COLO668 (cell line): Measurements from ENCODE around the gene PCNT.
"Not testable (repeated sequence)": the region's sequence is repeated elsewhere in the genome, so short reads cannot be mapped to it uniquely, and the experiment has no call there.

Experiments used
- DNase-seq: peaks from one replicate; lab custom pipeline; 2025; ENCODE audit not compliant: unreplicated experiment; lab: John Stamatoyannopoulos, UW

Gene PCNT

GRCh38 chr21:46357335-46357604 is 33.3 kb downstream of the PCNT start:
- DNase-seq, result no peak

GRCh38 chr21:46357684-46358425 is 33.9 kb downstream of the PCNT start:
- no peak for DNase-seq

DNA sequence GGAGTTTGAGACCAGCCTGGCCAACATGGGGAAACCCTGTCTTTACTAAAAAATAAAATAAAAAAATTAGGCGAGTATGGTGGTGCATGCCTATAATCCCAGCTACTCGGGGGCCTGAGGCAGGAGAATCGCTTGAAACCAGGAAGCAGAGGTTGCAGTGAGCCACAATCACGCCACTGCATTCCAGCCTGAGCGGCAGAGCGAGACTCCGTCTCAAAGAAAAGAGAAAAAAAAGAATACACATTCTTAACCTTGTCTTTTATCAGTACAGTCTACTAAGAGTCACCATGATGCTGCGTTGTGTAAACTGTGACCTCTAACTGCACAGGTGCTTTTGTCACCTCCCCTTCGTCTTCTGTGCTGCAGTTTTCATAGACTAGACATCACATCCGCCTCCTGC is 37.2 kb downstream of the PCNT start:
- no peak for DNase-seq

GRCh38 chr21:46361935-46362334 is 38.0 kb downstream of the PCNT start:
- DNase-seq, result no peak

DNA sequence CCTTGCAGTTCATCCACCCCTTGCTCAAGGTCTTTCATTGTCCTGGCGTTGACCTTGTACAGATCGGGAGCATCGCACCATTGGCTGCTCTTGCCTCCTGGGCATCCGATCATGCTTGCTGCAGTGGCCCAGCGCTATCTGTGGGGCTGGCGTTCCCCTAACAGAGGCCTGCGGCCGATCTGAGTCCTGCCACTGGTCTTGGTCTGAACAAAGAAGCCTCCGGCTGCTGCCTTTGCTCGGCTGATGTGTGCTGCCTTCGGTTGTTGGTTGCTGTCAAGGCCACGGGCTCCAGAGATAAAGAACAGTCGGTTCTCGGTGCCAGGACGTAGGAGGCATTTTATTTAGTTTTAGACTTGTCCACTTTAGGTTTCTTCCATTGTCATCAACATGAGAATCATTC is 39.0 kb downstream of the PCNT start:
- no peak for DNase-seq

- DNase-seq, result no peak
Measured at GRCh38 chr21:46363698-46364097, 39.7 kb downstream of the PCNT start.

GRCh38 chr21:46366091-46366490 is 42.1 kb downstream of the PCNT start:
- DNase-seq, result no peak

GRCh38 chr21:46366561-46366960 is 42.6 kb downstream of the PCNT start:
- no peak for DNase-seq

DNA sequence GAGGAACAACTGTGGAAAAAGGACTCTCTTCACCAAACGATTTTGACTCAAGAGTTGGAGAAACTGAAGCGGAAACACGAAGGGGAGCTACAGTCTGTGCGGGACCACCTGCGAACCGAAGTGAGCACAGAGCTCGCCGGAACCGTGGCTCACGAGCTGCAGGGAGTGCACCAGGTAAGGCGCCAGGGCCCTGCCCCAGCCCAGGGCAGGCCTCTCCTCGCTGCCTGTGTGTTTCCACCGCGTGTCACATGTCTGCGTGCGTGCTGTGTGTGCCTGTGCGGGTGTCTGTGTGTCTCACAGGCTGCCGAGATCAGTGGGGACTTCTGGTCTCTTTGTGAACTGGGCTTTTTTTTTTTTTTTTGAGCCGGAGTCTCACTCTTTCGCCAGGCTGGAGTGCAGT is 43.0 kb downstream of the PCNT start:
- DNase-seq, result no peak

DNA sequence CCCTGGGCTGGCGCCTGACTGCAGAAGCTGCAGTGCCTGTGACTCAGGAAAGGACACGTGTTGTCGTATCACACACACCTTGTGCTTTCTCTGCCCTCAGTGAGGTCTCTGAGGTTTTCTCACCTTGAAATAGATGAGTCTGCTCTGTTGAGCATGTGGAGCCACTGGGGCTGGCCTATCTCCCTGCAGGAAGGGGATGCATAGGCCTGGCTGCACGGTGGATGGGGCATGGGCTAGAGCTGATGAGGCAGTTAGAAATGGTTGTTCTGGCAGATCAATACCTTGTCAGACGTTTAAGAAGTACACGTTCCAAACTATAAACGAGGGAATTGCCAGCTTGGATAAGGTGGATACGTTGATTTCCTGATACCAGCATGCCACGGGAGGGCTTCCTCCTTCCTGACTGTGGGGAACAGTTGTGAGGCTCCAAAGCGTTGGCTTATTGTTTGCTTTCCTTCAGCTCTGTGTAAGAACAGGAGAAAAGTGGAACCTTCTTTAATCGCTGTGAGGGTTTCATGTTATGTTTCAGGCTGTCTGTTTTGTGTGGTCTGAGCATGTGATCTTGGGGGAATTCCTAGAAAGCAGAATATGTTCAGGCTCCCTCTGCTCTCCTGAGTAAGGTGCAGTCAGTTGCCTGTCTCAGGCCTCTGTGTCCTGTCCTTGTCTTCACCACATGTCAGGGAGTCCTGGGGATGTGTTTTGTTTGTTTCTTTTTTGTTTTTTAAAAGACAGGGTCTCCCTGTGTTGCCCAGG is 44.8 kb downstream of the PCNT start:
- no peak for DNase-seq

- DNase-seq, result no peak
Measured at GRCh38 chr21:46369520-46370235, 45.7 kb downstream of the PCNT start.

GRCh38 chr21:46371204-46372013 is 47.5 kb downstream of the PCNT start:
- DNase-seq, result no peak

DNA sequence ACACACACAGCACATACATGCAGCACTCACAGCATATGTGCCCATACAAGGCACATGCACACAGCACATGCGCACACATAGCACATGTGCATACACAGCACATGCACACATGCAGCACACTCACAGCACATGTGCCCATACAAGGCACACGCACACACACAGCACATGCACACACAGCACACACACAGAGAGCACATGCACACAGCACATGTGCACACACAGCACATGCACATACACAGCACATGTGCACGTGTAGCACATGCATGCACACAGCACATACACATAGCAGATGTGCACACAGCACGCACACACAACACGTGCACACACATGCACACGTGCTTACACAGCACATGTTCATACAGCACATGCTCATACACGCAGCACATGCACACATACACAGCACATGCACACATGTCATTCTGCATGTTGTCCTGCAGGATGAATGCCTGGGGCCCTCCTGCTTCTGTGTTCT is 48.1 kb downstream of the PCNT start:
- DNase-seq, result no peak

DNA sequence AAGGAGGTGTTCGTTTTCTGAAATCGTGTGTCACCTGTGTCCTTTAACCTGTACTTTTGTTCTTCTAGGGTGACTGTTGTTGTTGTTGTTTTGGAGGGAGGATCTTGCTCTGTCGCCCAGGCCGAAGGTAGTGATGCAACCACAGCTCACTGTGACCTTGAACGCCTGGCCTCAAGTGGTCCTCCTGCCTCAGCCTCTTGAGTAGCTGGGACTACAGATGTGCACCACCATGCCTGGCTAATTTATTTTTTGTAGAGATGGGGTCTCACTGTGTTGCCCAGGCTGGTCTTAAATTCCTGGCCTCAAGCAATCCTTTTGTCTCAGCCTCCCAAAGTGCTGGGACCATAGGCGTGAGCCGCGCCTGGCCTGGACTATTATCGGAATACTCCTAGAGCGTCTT is 49.0 kb downstream of the PCNT start:
- not testable (repeated sequence) for DNase-seq

DNA sequence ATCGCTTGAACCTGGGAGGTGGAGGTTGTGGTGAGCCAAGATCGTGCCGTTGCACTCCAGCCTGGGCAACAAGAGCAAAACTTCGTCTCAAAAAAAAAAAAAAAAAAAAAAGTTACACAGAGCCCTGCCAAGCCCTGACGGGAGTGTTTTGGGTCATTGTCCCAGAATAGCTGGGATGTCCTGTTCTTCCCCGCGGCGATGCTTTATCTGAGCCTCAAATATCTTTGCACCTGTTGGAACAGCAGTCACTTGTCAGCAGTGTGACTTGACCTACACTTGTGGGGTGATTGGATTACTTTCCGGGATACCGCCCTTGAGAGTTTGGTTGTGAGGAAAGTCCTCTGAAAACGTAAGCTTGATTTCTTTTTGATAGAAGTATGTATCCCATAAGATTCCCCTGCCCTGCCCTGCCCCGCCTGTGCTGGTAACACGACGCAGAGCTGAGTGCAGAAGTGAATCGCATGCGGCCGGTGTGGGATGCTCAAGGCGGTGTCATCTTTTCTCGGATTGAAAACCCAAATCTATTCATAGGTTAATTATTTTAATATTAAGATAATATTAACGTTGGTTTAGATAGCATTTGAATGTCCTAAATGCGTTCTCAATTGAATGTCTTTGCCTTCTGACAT is 50.9 kb downstream of the PCNT start:
- DNase-seq, result no peak

DNA sequence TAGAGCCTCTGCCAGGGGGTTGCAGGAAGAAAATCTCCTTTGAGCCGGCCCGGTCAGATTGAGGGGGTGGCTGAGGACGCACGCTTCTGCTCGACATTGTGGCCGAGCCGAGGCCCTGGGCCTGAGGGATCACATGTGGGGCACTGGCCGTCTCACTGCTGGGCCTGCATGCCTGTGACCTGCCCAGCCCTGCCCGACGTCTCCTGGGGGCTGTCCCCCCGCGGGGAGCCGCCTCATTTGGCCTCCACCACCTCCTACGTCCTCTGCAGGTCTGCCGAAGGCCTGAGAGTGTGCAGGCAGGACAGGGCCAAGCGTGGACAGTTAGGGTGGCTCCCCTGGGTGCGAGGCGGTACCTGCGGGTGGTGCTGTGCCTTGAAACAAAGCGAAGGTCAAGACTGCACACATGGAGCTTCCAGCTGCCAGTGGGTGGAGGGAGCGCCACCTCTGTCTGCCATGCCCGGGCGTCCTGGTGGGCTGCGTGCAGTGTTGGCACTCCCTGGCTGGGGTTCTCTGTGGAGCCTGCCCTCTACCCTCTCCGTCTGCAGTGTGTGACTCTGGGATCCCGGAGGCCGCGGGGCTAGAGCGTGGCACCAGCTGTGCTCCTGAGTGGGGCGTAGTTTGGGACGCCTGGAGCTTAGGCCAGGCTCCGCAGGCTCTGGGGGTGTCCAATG is 51.7 kb downstream of the PCNT start:
- DNase-seq, result no peak

DNA sequence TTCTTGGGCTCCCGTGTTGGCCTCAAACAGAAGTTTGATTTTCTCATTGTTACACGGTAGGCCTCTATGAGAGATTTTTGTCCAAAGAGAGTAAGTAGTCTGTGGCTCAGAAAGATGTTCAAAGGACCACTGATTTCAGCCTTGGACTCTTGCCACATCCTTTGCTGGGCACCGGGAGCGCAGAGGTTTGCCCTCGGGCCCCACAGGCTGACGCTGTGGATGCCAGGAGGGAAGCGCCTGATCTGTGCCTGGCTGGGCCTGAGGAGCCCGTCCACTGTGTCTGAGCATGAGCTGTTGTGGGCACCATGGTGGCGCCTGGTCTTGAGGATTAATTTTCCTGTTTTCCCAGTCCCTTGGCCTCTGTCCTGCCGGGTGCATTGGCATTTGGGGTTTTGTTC is 52.3 kb downstream of the PCNT start:
- DNase-seq, result no peak

- DNase-seq, result no peak
Measured at GRCh38 chr21:46376856-46377453, 53.0 kb downstream of the PCNT start.

DNA sequence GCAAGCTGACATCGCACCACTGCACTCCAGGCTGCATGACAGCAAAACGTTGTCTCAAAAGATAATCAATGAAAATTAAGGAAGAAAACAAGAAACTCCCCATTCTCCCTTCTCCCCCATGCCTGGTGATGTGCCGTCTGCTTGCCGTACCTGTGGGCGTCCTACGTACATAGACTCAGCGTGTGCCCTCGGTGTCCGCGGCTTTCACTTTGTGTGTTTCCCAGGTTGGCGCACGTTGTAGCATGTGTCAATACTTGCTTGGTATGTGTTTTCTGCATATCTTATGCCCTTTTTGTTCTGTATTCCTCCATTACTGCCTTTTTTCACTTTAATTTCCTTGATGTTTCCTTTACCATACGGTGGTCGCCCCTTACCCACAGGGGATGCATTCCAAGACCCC is 53.8 kb downstream of the PCNT start:
- DNase-seq, result no peak

GRCh38 chr21:46379105-46379504 is 55.1 kb downstream of the PCNT start:
- DNase-seq, result no peak
